Colon (tissue), 2 donors: ENCODE data around the gene VCX2.
"Not testable (repeated sequence)": the region's sequence is repeated elsewhere in the genome, so short reads cannot be mapped to it uniquely, and the experiment has no call there.

Experiments used
- FAIRE-seq: peaks from 2 replicates; lab custom pipeline; 2012; peaks lifted over from hg19 to GRCh38; lab: Jason Lieb, UNC
- donor health status: control.
- donor health status: control.

VCX2 gene

DNA sequence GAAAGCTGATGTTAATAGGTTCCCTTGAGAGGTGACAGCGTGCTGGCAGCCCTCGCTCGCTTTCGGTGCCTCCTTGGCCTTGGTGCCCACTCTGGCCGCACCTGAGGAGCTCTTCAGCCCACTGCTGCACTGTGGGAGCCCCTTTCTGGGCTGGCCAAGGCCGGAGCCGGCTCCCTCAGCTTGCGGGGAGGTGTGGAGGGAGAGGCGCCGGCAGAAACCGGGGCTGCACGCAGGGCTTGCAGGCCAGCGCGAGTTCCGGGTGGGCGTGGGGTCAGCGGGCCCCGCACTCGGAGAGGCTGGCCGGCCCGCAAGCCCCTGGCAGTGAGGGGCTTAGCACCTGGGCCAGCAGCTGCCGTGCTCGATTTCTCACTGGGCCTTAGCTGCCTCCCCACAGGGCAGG, 49.7 kb downstream of the VCX2 start:
- FAIRE-seq = not testable (repeated sequence)
